Lower lobe of right lung (tissue), 2 donors: ENCODE data around the gene UBAC2. TPM values are rescaled to one million over a fixed set of nuclear protein-coding genes. Genes with fewer than 3 reads are reported as not detected.

Experiments used
- ATAC-seq, 2 donors: fragments of 200-7000 bp; cut with Tn5 transposase; one replicate each; pipeline ENCODE4 v1.9.1; 2020 to 2022; ENCODE audit warnings: mild to moderate bottlenecking in 2 of 2, moderate library complexity in 2 of 2
- DNase-seq: peaks from one replicate; pipeline ENCODE4 v3.0.0-alpha.2; 2020
- H3K27ac ChIP-seq: fragments of 200-600 bp; one replicate; pipeline ENCODE4 v1.8.0; 2022
- H3K27me3 ChIP-seq: fragments of 200-600 bp; one replicate; pipeline ENCODE4 v1.8.0; 2022; ENCODE audit warnings: low read depth
- H3K36me3 ChIP-seq: fragments of 200-600 bp; one replicate; pipeline ENCODE4 v1.8.0; 2022; ENCODE audit warnings: mild to moderate bottlenecking
- H3K4me1 ChIP-seq: fragments of 200-600 bp; one replicate; pipeline ENCODE4 v1.8.0; 2022
- H3K4me3 ChIP-seq: fragments of 200-600 bp; one replicate; pipeline ENCODE4 v1.8.0; 2022; ENCODE audit warnings: mild to moderate bottlenecking
- H3K9me3 ChIP-seq: fragments of 200-600 bp; one replicate; pipeline ENCODE4 v1.8.0; 2022
- intact Hi-C: fragments of 100-400 bp; cut with DNase I; formaldehyde crosslinking; loops from one replicate; pipeline ENCODE4 v1.11.0; 2022
- total RNA-seq: library from RNA; stranded (reverse); fragmentation: NEBNext Ultra II Directional; extraction: Animal tissue kit (Norgen Biotek cat#: 25700); gene quantifications from one replicate; pipeline ENCODE4 v1.2.1, GENCODE V29; 2021
- TF ChIP-seq, protein P1 (sequence below): fragments of 200-600 bp; IDR thresholded peaks from one replicate; pipeline ENCODE4 v1.8.0; 2022; ENCODE audit warnings: antibody characterized with exemption, mild to moderate bottlenecking
- donor health status: DM: no; HTN: yes; CAD: no; lungs with severe emphysema.

UBAC2 gene
- total RNA-seq, 1 donor from 2014 or later: 44.5 TPM

DNA sequence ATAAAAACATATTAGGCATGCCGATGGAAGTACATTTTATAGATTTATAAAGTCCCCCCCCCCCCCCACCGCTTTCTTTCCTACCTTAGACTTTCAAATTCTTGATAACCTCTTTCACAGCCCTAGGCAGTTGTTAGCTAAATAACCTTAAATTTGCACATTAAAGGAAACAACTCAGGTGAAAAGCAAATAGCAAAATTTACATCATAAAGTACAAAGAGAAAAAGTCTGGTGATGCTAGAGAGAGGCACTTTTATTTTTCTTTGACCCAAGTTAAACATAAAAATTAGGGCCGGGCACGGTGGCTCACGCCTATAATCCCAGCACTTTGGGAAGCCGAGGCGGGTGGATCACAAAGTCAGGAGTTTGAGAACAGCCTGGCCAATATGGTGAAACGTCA is 15.0 kb upstream of the UBAC2 start:
- no peaks in the 10 kb centered on the region for H3K36me3 ChIP-seq
- no peaks in the 10 kb centered on the region for H3K27me3 ChIP-seq
- TF ChIP-seq, protein P1, sequence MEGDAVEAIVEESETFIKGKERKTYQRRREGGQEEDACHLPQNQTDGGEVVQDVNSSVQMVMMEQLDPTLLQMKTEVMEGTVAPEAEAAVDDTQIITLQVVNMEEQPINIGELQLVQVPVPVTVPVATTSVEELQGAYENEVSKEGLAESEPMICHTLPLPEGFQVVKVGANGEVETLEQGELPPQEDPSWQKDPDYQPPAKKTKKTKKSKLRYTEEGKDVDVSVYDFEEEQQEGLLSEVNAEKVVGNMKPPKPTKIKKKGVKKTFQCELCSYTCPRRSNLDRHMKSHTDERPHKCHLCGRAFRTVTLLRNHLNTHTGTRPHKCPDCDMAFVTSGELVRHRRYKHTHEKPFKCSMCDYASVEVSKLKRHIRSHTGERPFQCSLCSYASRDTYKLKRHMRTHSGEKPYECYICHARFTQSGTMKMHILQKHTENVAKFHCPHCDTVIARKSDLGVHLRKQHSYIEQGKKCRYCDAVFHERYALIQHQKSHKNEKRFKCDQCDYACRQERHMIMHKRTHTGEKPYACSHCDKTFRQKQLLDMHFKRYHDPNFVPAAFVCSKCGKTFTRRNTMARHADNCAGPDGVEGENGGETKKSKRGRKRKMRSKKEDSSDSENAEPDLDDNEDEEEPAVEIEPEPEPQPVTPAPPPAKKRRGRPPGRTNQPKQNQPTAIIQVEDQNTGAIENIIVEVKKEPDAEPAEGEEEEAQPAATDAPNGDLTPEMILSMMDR: no peak
- H3K4me1 ChIP-seq: no peaks in the 10 kb centered on the region
- no peaks in the 10 kb centered on the region for H3K9me3 ChIP-seq
- ATAC-seq (no peak), DNase-seq (no peak)
- no peak overlapping the region for H3K27ac ChIP-seq
- intact Hi-C loops: no loop called here
- H3K4me3 ChIP-seq: no peak overlapping the region

DNA sequence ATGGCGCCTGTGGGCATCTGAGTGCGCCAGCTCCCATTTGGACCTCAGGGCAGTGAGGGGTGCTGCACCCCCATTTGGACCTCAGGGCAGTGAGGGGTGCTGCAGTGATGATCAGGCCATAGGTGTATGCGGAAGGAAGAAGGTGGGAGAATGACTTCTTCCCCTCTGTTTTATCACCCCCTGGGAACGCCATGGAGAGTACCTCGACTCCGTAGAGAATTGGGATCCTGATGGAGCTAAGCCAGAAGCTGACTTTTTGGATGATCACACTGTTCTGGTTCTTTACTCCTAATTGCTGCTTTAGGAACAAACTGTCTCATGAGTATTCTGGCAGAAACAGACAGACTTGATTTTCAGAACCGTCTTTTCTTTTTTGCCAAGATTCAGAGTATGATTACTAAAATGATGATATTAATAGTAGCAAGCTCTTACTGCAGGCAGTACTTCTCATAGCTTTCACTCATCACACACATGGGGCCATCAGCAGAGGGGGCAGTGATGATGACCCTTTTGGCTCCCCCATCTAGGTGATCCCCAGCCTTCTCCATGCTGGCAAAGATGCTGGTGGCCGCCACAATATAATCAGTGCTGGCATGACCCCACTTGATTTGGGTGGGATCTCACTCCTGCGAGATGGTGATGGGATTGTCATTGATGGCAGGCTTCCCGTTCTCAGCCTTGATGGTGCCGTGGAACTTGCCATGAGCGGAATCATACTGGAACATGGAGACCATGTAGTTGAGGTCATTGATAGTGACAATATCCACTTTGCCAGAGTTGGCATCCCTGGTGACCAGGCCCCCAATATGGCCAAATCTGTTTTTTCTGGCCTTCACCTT is 10.3 kb upstream of the UBAC2 start:
- DNase-seq (no peak), ATAC-seq (no peak)
- intact Hi-C loops: no loop called here

GRCh38 chr13:99191336-99191899 is 9.2 kb upstream of the UBAC2 start:
- no peaks in the 10 kb centered on the region for H3K4me1 ChIP-seq
- ATAC-seq: peak in 1 of 2 donors; percentile 31

More for the DNA sequence above, 10.3 kb upstream of the UBAC2 start:
- Histone ChIP-seq H3K27me3 (no peaks in the 10 kb centered on the region), H3K4me3 (no peak overlapping the region), H3K9me3 (no peaks in the 10 kb centered on the region), H3K4me1 (no peaks in the 10 kb centered on the region), H3K27ac (no peak overlapping the region), H3K36me3 (no peaks in the 10 kb centered on the region)
- TF ChIP-seq, protein P1: no peak

DNA sequence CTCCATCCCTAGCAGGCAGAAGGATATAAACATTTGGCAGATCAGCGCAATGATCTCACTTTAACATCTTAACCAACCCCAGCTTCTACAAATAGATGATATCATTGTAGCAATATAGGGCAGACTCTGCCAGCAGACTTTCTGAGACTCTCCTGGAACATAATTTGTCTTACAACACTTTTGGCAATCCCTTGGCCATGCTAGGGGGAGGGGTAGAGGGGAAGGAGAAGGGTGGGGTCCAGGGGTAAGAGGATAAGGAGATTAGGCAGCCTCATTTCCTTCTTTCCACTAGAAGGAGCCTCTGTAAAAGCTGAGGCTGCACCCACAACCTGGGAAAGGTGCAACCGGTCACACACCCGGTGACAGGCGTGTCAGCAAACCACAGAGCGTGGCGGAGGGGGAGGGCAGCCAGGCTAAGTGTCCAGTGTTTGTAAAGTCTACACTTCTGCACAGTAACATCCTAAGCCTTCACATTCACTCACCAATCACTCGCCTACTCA is 8.7 kb upstream of the UBAC2 start:
- TF ChIP-seq, protein P1: no peak
- Histone ChIP-seq H3K27ac (no peak overlapping the region), H3K27me3 (no peaks in the 10 kb centered on the region), H3K36me3 (no peaks in the 10 kb centered on the region), H3K4me3 (no peak overlapping the region), H3K4me1 (no peaks in the 10 kb centered on the region), H3K9me3 (no peaks in the 10 kb centered on the region)
- intact Hi-C loops: no loop called here
- ATAC-seq (peak; percentile 71 to 76), DNase-seq (no peak)

More at GRCh38 chr13:99191336-99191899, 9.2 kb upstream of the UBAC2 start:
- H3K27ac ChIP-seq: no peak overlapping the region
- DNase-seq: no peak
- H3K4me3 ChIP-seq: no peak overlapping the region
- intact Hi-C loops: no loop called here
- H3K36me3 ChIP-seq: no peaks in the 10 kb centered on the region
- TF ChIP-seq, protein P1: no peak
- H3K27me3 ChIP-seq: no peaks in the 10 kb centered on the region
- H3K9me3 ChIP-seq: no peaks in the 10 kb centered on the region

- Histone ChIP-seq H3K4me3 (no peak overlapping the region), H3K27me3 (no peaks in the 10 kb centered on the region), H3K9me3 (no peaks in the 10 kb centered on the region), H3K36me3 (no peaks in the 10 kb centered on the region), H3K4me1 (no peaks in the 10 kb centered on the region), H3K27ac (no peak overlapping the region)
- intact Hi-C loops: no loop called here
- no peak for ATAC-seq
- TF ChIP-seq, protein P1: no peak
- DNase-seq: no peak
These were observed 8.2 kb upstream of the UBAC2 start for GRCh38 chr13:99192480-99192879.
